IMR-90 (cell line): ENCODE results near the gene LEPR. TPM values are rescaled to one million over a fixed set of nuclear protein-coding genes. Genes with fewer than 3 reads are reported as not detected.

Experiments used
- ATAC-seq: fragments of 200-7000 bp; cut with Tn5 transposase; 2 replicates; pipeline ENCODE4 v1.9.1; 2020; ENCODE audit warnings: low read depth, mild to moderate bottlenecking, moderate library complexity
- BruUV-seq: library from RNA; stranded (reverse); fragments of 400-500 nt; replicated peaks from 2 replicates; lab custom pipeline; 2021; lab: Mats Ljungman, UMichigan
- CTCF ChIA-PET: fragments of 300-600 bp; formaldehyde crosslinking; extraction: SDS; loops from one replicate; lab custom pipeline; 2021; ENCODE audit warnings: antibody characterized with exemption; lab: Yijun Ruan, JAX
- POLR2A ChIA-PET: fragments of 300-600 bp; sonication (Branson Sonifier 250); formaldehyde crosslinking; loops from one replicate; lab custom pipeline; 2022; ENCODE audit warnings: antibody characterized with exemption; ENCODE audit not compliant: unreplicated experiment; lab: Charles Lee
- DNase-seq: peaks from one replicate; pipeline ENCODE4 v3.0.0; 2013
- H2AFZ ChIP-seq: replicated peaks from 2 replicates; pipeline ENCODE3; 2013; ENCODE audit warnings: low read length, mild to moderate bottlenecking; ENCODE audit not compliant: poor library complexity
- H2AK5ac ChIP-seq: 2 replicates; pipeline ENCODE4 v1.6.1; 2013; ENCODE audit warnings: low read depth, low read length, inconsistent platforms
- H2AK9ac ChIP-seq: replicated peaks from 2 replicates; pipeline ENCODE3; 2013; ENCODE audit warnings: mild to moderate bottlenecking, low read depth, low read length, moderate library complexity; ENCODE audit not compliant: poor library complexity
- H2BK120ac ChIP-seq: 2 replicates; pipeline ENCODE4 v1.6.1; 2013; ENCODE audit warnings: low read depth, low read length, inconsistent platforms
- H2BK15ac ChIP-seq: 3 replicates; pipeline ENCODE4 v1.6.1; 2013; ENCODE audit warnings: low read depth, low read length, inconsistent platforms
- H2BK20ac ChIP-seq: 2 replicates; pipeline ENCODE4 v1.6.1; 2013; ENCODE audit warnings: low read depth, mild to moderate bottlenecking, inconsistent platforms, low read length, moderate library complexity
- H2BK5ac ChIP-seq: 2 replicates; pipeline ENCODE4 v1.6.1; 2013; ENCODE audit warnings: mild to moderate bottlenecking, low read depth, low read length, inconsistent platforms; ENCODE audit not compliant: poor library complexity, severe bottlenecking
- H3K14ac ChIP-seq: replicated peaks from 2 replicates; pipeline ENCODE4 v1.6.1; 2013; ENCODE audit warnings: low read depth, low read length, inconsistent platforms
- H3K18ac ChIP-seq: 2 replicates; pipeline ENCODE4 v1.6.1; 2013; ENCODE audit warnings: low read depth, low read length, control low read depth
- H3K23ac ChIP-seq: 2 replicates; pipeline ENCODE4 v1.6.1; 2013; ENCODE audit warnings: low read depth, low read length, inconsistent platforms
- H3K27ac ChIP-seq: 2 replicates; pipeline ENCODE4 v1.5.1; 2013; ENCODE audit warnings: mild to moderate bottlenecking, control low read depth, low read length; ENCODE audit not compliant: insufficient read depth
- H3K27me3 ChIP-seq: 2 replicates; pipeline ENCODE4 v1.6.1; 2013; ENCODE audit warnings: low read length; ENCODE audit not compliant: control insufficient read depth, insufficient read depth
- H3K36me3 ChIP-seq: 2 replicates; pipeline ENCODE4 v1.6.1; 2013; ENCODE audit warnings: low read length, mixed read lengths; ENCODE audit not compliant: control insufficient read depth, insufficient read depth
- H3K4ac ChIP-seq: 2 replicates; pipeline ENCODE4 v1.6.1; 2013; ENCODE audit warnings: low read depth, low read length, inconsistent platforms
- H3K4me1 ChIP-seq: 2 replicates; pipeline ENCODE4 v1.6.1; 2013; ENCODE audit warnings: low read length, mixed read lengths; ENCODE audit not compliant: control insufficient read depth, insufficient read depth
- H3K4me2 ChIP-seq: 2 replicates; pipeline ENCODE4 v1.6.1; 2013; ENCODE audit warnings: low read depth, mild to moderate bottlenecking, control low read depth, low read length, moderate library complexity
- H3K4me3 ChIP-seq: 2 replicates; pipeline ENCODE4 v1.5.1; 2013; ENCODE audit warnings: low read depth, mild to moderate bottlenecking, control low read depth, low read length, moderate library complexity; ENCODE audit not compliant: insufficient read depth
- H3K56ac ChIP-seq: 2 replicates; pipeline ENCODE4 v1.6.1; 2013; ENCODE audit warnings: low read length, inconsistent platforms; ENCODE audit not compliant: insufficient read depth; ENCODE audit errors: extremely low read depth
- H3K79me1 ChIP-seq, 2 experiments: 2 replicates each; pipeline ENCODE4 v1.6.1; 2013; ENCODE audit warnings: low read length in 2 of 2, inconsistent platforms in 1 of 2, low read depth in 1 of 2
- H3K9ac ChIP-seq: 2 replicates; pipeline ENCODE4 v1.6.1; 2013; ENCODE audit warnings: low read depth, low read length, control low read depth
- H3K9me1 ChIP-seq: 2 replicates; pipeline ENCODE4 v1.6.1; 2013; ENCODE audit warnings: low read length, inconsistent platforms; ENCODE audit not compliant: insufficient read depth
- H3K9me3 ChIP-seq: 2 replicates; pipeline ENCODE4 v1.6.1; 2013; ENCODE audit warnings: low read length; ENCODE audit not compliant: control insufficient read depth, insufficient read depth
- H4K20me1 ChIP-seq: 2 replicates; pipeline ENCODE4 v1.6.1; 2013; ENCODE audit warnings: low read length, inconsistent platforms; ENCODE audit not compliant: insufficient read depth
- H4K5ac ChIP-seq: 2 replicates; pipeline ENCODE4 v1.6.1; 2013; ENCODE audit warnings: mild to moderate bottlenecking, low read depth, low read length, control low read depth
- H4K8ac ChIP-seq, 2 experiments: 2 replicates each; pipeline ENCODE4 v1.6.1; 2013; ENCODE audit warnings: low read depth in 2 of 2, low read length in 2 of 2, control low read depth in 1 of 2, inconsistent platforms in 1 of 2
- H4K91ac ChIP-seq: 2 replicates; pipeline ENCODE4 v1.6.1; 2013; ENCODE audit warnings: low read depth, low read length, inconsistent platforms; ENCODE audit not compliant: insufficient read depth
- BHLHE40 ChIP-seq: fragments of 150-350 bp; IDR thresholded peaks from 2 replicates; pipeline ENCODE4 v1.6.1; 2016; ENCODE audit warnings: mild to moderate bottlenecking, low read depth, low read length
- CEBPB ChIP-seq: IDR thresholded peaks from 2 replicates; pipeline ENCODE4 v1.6.1; 2012; ENCODE audit warnings: low read depth, low read length, improper control_type of control experiment
- CHD1 ChIP-seq: IDR thresholded peaks from 2 replicates; pipeline ENCODE4 v1.6.1; 2012; ENCODE audit warnings: low read depth, low read length, improper control_type of control experiment
- CTCF ChIP-seq: conservative IDR thresholded peaks from 2 replicates; pipeline ENCODE4 v1.5.1; 2012; ENCODE audit warnings: mild to moderate bottlenecking, low read depth, low read length, improper control_type of control experiment
- ELK1 ChIP-seq: fragments of 150-350 bp; IDR thresholded peaks from 2 replicates; pipeline ENCODE4 v1.6.1; 2016; ENCODE audit warnings: low read depth, mild to moderate bottlenecking, low read length, moderate library complexity, borderline replicate concordance
- FOS ChIP-seq: fragments of 150-350 bp; IDR thresholded peaks from 2 replicates; pipeline ENCODE4 v1.6.1; 2016; ENCODE audit warnings: low read depth, low read length
- MAFK ChIP-seq: IDR thresholded peaks from 2 replicates; pipeline ENCODE4 v1.6.1; 2012; ENCODE audit warnings: low read depth, low read length, improper control_type of control experiment
- MXI1 ChIP-seq: IDR thresholded peaks from 2 replicates; pipeline ENCODE4 v1.6.1; 2012; ENCODE audit warnings: low read depth, mild to moderate bottlenecking, low read length, moderate library complexity, borderline replicate concordance
- NFE2L2 ChIP-seq: fragments of 150-350 bp; IDR thresholded peaks from 2 replicates; pipeline ENCODE4 v1.6.1; 2016; ENCODE audit warnings: low read depth, mild to moderate bottlenecking, low read length
- POLR2A ChIP-seq: IDR thresholded peaks from 2 replicates; pipeline ENCODE4 v1.6.1; 2012; ENCODE audit warnings: mild to moderate bottlenecking, low read depth, low read length
- RAD21 ChIP-seq: IDR thresholded peaks from 2 replicates; pipeline ENCODE4 v1.6.1; 2012; ENCODE audit warnings: low read length, improper control_type of control experiment
- RCOR1 ChIP-seq: IDR thresholded peaks from 2 replicates; pipeline ENCODE4 v1.6.1; 2012; ENCODE audit warnings: mild to moderate bottlenecking, low read length, improper control_type of control experiment; ENCODE audit not compliant: insufficient replicate concordance
- RFX5 ChIP-seq: IDR thresholded peaks from 2 replicates; pipeline ENCODE4 v1.8.0; 2012; ENCODE audit warnings: low read depth, mild to moderate bottlenecking, low read length, moderate library complexity
- SMC3 ChIP-seq: fragments of 150-350 bp; IDR thresholded peaks from 2 replicates; pipeline ENCODE4 v1.6.1; 2016; ENCODE audit warnings: low read depth, mild to moderate bottlenecking, antibody characterized with exemption, low read length, moderate library complexity
- whole genome bisulfite sequencing, 2 experiments: methylation state at CpG; one replicate each; pipeline versions ENCODE4 v1.1.5 to v1.1.7; 2013; ENCODE audit warnings: missing lambda C conversion rate in 2 of 2; ENCODE audit not compliant: insufficient read length in 1 of 2; ENCODE audit errors: extremely low coverage in 2 of 2; 5-methylcytosine and 5-hydroxymethylcytosine counted together
- dilution Hi-C: fragments of 300-500 bp; cut with HindIII; formaldehyde crosslinking; loops from one replicate; pipeline ENCODE4 v1.14.3; 2018; ENCODE audit warnings: low sequenced_read_pairs; ENCODE audit not compliant: unreplicated experiment
- in situ Hi-C: fragments of 300-500 bp; cut with MboI; formaldehyde crosslinking; loops from 3 replicates; pipeline ENCODE4 v1.14.3; 2019; ENCODE audit warnings: low sequenced_read_pairs, inconsistent platforms, mixed read lengths
- intact Hi-C: fragments of 100-400 bp; cut with micrococcal nuclease; formaldehyde crosslinking; loops from 2 replicates; pipeline ENCODE4 v1.10.0; 2022
- polyA plus RNA-seq, 3 experiments: library from polyadenylated mRNA; depleted of rRNA; stranded (reverse); fragments of >200 nt; gene quantifications; 2 replicates each; pipeline ENCODE4 v1.2.3, GENCODE V29; 2012; ENCODE audit warnings: low replicate concordance in 1 of 3
- total RNA-seq: library from RNA; depleted of rRNA; stranded (reverse); fragments of >200 nt; gene quantifications from 2 replicates; pipeline ENCODE4 v1.2.3, GENCODE V29; 2012
- TF ChIP-seq, protein P1 (sequence below): fragments of 150-350 bp; IDR thresholded peaks from 2 replicates; pipeline ENCODE4 v1.6.1; 2017; ENCODE audit warnings: mild to moderate bottlenecking, antibody characterized with exemption, low read length, low read depth

LEPR gene
- total and polyA plus RNA-seq, 2 of the 4 experiments (the other 2 are of a cell fraction) = 2.1 to 8.8 TPM

DNA sequence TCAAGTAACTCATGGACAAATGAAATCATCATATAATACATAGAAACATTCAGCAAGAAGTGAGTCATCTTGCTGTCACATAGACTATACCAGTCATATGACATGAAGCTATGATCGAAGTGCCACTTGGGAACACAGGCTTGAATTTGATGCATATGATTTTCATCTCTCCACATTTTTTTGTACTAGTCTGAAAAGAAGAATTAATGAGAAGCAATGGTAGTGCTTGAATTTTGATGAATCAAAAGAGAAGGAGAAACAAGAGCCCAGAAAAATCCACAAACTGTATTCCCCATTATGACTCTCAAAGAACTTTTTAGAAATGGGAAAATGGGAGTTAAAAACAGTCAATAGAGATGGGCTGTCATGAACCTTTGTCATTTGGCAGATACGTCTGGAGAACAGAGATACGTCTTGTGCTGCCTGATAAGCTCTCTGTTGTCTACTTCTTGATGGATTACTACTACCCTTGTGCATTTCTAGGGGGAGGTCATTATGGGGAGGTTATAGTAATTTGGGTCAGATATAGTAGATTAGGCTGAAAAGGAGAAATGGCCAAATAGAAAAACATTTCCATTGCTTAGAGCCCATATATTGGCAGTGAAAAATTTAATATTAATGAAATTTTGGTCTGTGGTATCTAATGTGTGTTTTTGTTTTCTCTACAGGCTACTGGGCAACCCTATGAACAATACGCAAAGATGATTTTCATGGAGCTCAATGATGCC lies 8.0 kb upstream of the LEPR start:
- Histone ChIP-seq H3K4me3 (no peak overlapping the region), H4K8ac (no peak overlapping the region), H2BK120ac (peak overlapping the region; percentile 64; the same call in 1 of the 2 replicates), H3K4ac (no peak overlapping the region; the same call in 1 of the 2 replicates), H2AK5ac (no peak overlapping the region), H3K9me3 (no peaks in the 10 kb centered on the region), H2BK5ac (no peak overlapping the region), H3K9ac (no peak overlapping the region), H3K4me2 (no peak overlapping the region), H3K79me1 (no peaks in the 10 kb centered on the region), H3K27me3 (no peaks in the 10 kb centered on the region), H3K14ac (no peak overlapping the region), H3K18ac (no peak overlapping the region), H2AFZ (no peak overlapping the region), H3K4me1 (peaks cover 2% of the 10 kb centered on the region; the same call in 1 of the 2 replicates), H3K27ac (no peak overlapping the region), H3K9me1 (no peaks in the 10 kb centered on the region), H2BK20ac (peak overlapping the region; percentile 47; the same call in 1 of the 2 replicates), H4K20me1 (no peaks in the 10 kb centered on the region), H4K91ac (no peak overlapping the region), H2AK9ac (no peak overlapping the region), H2BK15ac (no peak overlapping the region), H3K56ac (no peak overlapping the region), H3K23ac (no peak overlapping the region), H3K36me3 (no peaks in the 10 kb centered on the region), H4K5ac (no peak overlapping the region)
- DNase-seq (no peak), ATAC-seq (no peak)
- in situ Hi-C loops = no loop called here
- dilution Hi-C loops = no loop called here
- WGBS, 2 experiments = no CpG with 5 or more reads among the region's 4 CpGs
- ChIA-PET CTCF (interaction anchor here (0.8 to 1.1 kb wide), 2 partner anchors 12 to 275 kb away, joined by 4 to 5 read pairs; no protein-coding TSS in a partner anchor), POLR2A (interaction anchor here (0.7 kb wide), 1 partner anchor 10 kb away, joined by 3 read pairs; no protein-coding TSS in a partner anchor)
- no TSS peak for BruUV-seq
- intact Hi-C loops = no loop called here
- TF ChIP-seq POLR2A = no peak
- no peak for TF ChIP-seq FOS
- TF ChIP-seq NFE2L2 = no peak
- TF ChIP-seq CHD1 = no peak
- TF ChIP-seq, protein P1, sequence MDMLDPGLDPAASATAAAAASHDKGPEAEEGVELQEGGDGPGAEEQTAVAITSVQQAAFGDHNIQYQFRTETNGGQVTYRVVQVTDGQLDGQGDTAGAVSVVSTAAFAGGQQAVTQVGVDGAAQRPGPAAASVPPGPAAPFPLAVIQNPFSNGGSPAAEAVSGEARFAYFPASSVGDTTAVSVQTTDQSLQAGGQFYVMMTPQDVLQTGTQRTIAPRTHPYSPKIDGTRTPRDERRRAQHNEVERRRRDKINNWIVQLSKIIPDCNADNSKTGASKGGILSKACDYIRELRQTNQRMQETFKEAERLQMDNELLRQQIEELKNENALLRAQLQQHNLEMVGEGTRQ = no peak
- TF ChIP-seq RFX5 = no peak
- no peak for TF ChIP-seq RAD21
- no peak for TF ChIP-seq CEBPB
- TF ChIP-seq CTCF = no peak
- no peak for TF ChIP-seq MAFK
- no peak for TF ChIP-seq RCOR1
- TF ChIP-seq ELK1 = no peak
- no peak for TF ChIP-seq MXI1
- TF ChIP-seq BHLHE40 = no peak
- TF ChIP-seq SMC3 = no peak
